ENCODE results near the gene DHRS12. TPM values are rescaled to one million over a fixed set of nuclear protein-coding genes. Genes with fewer than 3 reads are reported as not detected.

The DHRS12 gene
- total RNA-seq, 1 donor from 2014 or later: 19.8 TPM

- Mint-ChIP-seq H3K27me3 (ENCODE audit: unreplicated experiment) (peaks cover 9% of the 10 kb centered on the region), H3K4me3 (ENCODE audit: unreplicated experiment) (no peak overlapping the region), H3K36me3 (ENCODE audit: unreplicated experiment) (no peaks in the 10 kb centered on the region), H3K4me1 (ENCODE audit: low read depth, unreplicated experiment) (peaks cover 38% of the 10 kb centered on the region), H3K9me3 (ENCODE audit: unreplicated experiment) (peaks cover 4% of the 10 kb centered on the region), H3K27ac (ENCODE audit: unreplicated experiment) (no peak overlapping the region)
- TF ChIP-seq, protein P1, sequence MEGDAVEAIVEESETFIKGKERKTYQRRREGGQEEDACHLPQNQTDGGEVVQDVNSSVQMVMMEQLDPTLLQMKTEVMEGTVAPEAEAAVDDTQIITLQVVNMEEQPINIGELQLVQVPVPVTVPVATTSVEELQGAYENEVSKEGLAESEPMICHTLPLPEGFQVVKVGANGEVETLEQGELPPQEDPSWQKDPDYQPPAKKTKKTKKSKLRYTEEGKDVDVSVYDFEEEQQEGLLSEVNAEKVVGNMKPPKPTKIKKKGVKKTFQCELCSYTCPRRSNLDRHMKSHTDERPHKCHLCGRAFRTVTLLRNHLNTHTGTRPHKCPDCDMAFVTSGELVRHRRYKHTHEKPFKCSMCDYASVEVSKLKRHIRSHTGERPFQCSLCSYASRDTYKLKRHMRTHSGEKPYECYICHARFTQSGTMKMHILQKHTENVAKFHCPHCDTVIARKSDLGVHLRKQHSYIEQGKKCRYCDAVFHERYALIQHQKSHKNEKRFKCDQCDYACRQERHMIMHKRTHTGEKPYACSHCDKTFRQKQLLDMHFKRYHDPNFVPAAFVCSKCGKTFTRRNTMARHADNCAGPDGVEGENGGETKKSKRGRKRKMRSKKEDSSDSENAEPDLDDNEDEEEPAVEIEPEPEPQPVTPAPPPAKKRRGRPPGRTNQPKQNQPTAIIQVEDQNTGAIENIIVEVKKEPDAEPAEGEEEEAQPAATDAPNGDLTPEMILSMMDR (IDR thresholded peaks at IDR 0.05; ENCODE audit: partially characterized antibody, unreplicated experiment): no peak
- DNase-seq: no peak
These were observed 4.7 kb downstream of the DHRS12 start for GRCh38 chr13:51799261-51799660.

DNA sequence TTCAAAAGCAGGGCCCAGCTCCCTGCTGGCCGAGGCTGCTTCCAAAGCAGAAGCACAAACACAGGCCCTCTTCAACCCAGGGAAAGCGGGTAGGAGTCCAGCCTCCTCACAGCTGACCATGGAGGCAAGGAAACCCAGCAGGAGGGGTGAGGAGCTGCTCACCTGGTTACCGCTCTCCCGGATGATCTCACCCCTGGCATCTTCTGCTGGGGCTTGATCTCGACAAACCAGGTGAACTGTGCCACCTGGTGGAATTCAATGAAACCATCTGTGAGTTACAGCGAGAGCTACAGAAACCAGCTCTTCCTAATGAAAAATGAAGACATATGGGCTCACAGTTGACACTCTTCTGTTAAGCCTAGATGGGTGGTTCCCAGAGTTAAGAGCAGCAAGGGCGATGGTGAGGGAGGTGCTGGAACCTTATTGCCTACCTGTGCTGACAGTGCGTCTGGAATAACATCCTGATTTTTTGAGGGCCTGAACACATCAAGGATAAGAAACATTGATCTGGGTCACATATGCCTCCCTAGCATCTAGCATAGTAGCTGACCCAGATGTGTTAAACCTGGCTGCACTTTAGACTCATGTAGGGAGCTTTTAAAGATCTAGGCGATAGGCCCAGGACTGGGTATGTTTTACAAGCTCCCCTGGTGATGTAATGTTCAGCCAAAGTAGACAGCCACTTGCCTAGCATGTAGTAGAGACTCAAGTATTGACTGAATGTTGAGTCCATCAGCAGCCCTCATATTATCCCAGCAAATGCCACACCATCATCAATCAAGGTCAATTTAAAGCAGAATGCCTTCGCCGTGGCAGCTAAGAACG lies 6.1 kb downstream of the DHRS12 start:
- TF ChIP-seq, protein P1 (IDR thresholded peaks at IDR 0.05; ENCODE audit: partially characterized antibody, unreplicated experiment): peak; percentile 21
- H3K4me3 Mint-ChIP-seq (ENCODE audit: unreplicated experiment): no peak overlapping the region
- peaks cover 35% of the 10 kb centered on the region for H3K4me1 Mint-ChIP-seq (ENCODE audit: low read depth, unreplicated experiment)
- DNase-seq: no peak
- H3K27me3 Mint-ChIP-seq (ENCODE audit: unreplicated experiment): peaks cover 7% of the 10 kb centered on the region
- no peaks in the 10 kb centered on the region for H3K36me3 Mint-ChIP-seq (ENCODE audit: unreplicated experiment)
- H3K9me3 Mint-ChIP-seq (ENCODE audit: unreplicated experiment): peaks cover 1% of the 10 kb centered on the region
- H3K27ac Mint-ChIP-seq (ENCODE audit: unreplicated experiment): peak overlapping the region; percentile 75

DNA sequence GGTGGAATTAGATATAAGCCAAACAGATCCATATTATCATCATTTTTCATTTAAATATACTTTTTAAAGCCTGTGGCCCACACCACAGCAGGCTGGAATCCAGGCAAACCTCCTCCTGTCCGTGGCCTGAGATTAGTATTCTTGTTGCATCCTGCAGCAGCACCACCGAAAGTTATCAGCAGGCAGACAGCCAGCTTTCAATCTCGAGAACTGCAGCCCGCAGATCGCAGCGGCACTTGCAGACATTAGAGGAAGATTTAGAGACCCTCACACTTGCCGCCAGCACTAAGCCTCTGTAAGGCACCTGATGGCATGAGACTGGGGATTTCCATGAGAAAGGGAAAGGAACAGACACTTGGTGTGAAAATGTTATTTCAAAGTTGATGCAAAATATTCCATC lies 7.4 kb downstream of the DHRS12 start:
- Mint-ChIP-seq H3K27me3 (ENCODE audit: unreplicated experiment) (peaks cover 2% of the 10 kb centered on the region), H3K36me3 (ENCODE audit: unreplicated experiment) (no peaks in the 10 kb centered on the region), H3K4me1 (ENCODE audit: low read depth, unreplicated experiment) (peaks cover 27% of the 10 kb centered on the region), H3K9me3 (ENCODE audit: unreplicated experiment) (no peaks in the 10 kb centered on the region), H3K27ac (ENCODE audit: unreplicated experiment) (peak overlapping the region; percentile 28), H3K4me3 (ENCODE audit: unreplicated experiment) (peak overlapping the region; percentile 41)
- no peak for DNase-seq
- TF ChIP-seq, protein P1 (IDR thresholded peaks at IDR 0.05; ENCODE audit: partially characterized antibody, unreplicated experiment): no peak

- peaks cover 23% of the 10 kb centered on the region for H3K4me1 Mint-ChIP-seq (ENCODE audit: low read depth, unreplicated experiment)
- DNase-seq: no peak
- no peak overlapping the region for H3K4me3 Mint-ChIP-seq (ENCODE audit: unreplicated experiment)
- H3K27me3 Mint-ChIP-seq (ENCODE audit: unreplicated experiment): peaks cover 2% of the 10 kb centered on the region
- H3K9me3 Mint-ChIP-seq (ENCODE audit: unreplicated experiment): no peaks in the 10 kb centered on the region
- H3K27ac Mint-ChIP-seq (ENCODE audit: unreplicated experiment): no peak overlapping the region
- no peaks in the 10 kb centered on the region for H3K36me3 Mint-ChIP-seq (ENCODE audit: unreplicated experiment)
- TF ChIP-seq, protein P1 (IDR thresholded peaks at IDR 0.05; ENCODE audit: partially characterized antibody, unreplicated experiment): no peak
These were observed 8.5 kb downstream of the DHRS12 start for GRCh38 chr13:51795419-51795818.

- TF ChIP-seq, protein P1 (IDR thresholded peaks at IDR 0.05; ENCODE audit: partially characterized antibody, unreplicated experiment): no peak
- no peaks in the 10 kb centered on the region for H3K36me3 Mint-ChIP-seq (ENCODE audit: unreplicated experiment)
- H3K9me3 Mint-ChIP-seq (ENCODE audit: unreplicated experiment): no peaks in the 10 kb centered on the region
- no peak overlapping the region for H3K4me3 Mint-ChIP-seq (ENCODE audit: unreplicated experiment)
- H3K27ac Mint-ChIP-seq (ENCODE audit: unreplicated experiment): no peak overlapping the region
- H3K4me1 Mint-ChIP-seq (ENCODE audit: low read depth, unreplicated experiment): peaks cover 21% of the 10 kb centered on the region
- H3K27me3 Mint-ChIP-seq (ENCODE audit: unreplicated experiment): peaks cover 2% of the 10 kb centered on the region
- no peak for DNase-seq
These were observed 9.0 kb downstream of the DHRS12 start for GRCh38 chr13:51794964-51795363.
